Astrocyte (in vitro differentiated cells and primary cell): Measurements from ENCODE around the gene PCED1A.
A peak's percentile ranks its signal among the peaks of the same experiment; 100 is the strongest.

Experiments
- CTCF ChIP-seq: IDR thresholded peaks from 2 replicates; pipeline ENCODE4 v1.5.1; 2011; ENCODE audit warnings: low read depth, mild to moderate bottlenecking, inconsistent platforms, low read length, moderate library complexity; ENCODE audit not compliant: insufficient read depth
- EZH2 ChIP-seq: IDR thresholded peaks from 2 replicates; pipeline ENCODE4 v1.6.1; 2012; ENCODE audit warnings: mild to moderate bottlenecking, low read length, inconsistent platforms; ENCODE audit not compliant: insufficient read depth

GRCh38 chr20:2805689-2806350 lies 34.6 kb downstream of the PCED1A start:
- no peak for TF ChIP-seq CTCF
- TF ChIP-seq EZH2, result peak; percentile 48
